Stomach (tissue), 4 donors: ENCODE data around the gene TYRO3.

Experiments used
- EP300 ChIP-seq: sonication (generic); formaldehyde crosslinking; IDR thresholded peaks from one replicate; pipeline ENCODE4 v1.6.1; 2017; ENCODE audit warnings: antibody characterized with exemption
- POLR2A ChIP-seq, 4 donors: fragments of 450-650 bp; IDR thresholded peaks; one replicate each; pipeline ENCODE4 v1.6.1; 2016; ENCODE audit warnings: antibody characterized with exemption in 4 of 4, control low read depth in 2 of 4, mild to moderate bottlenecking in 1 of 4, moderate library complexity in 1 of 4
- POLR2AphosphoS5 ChIP-seq, 3 donors: sonication (generic); formaldehyde crosslinking; IDR thresholded peaks; one replicate each; pipeline ENCODE4 v1.6.1; 2016; ENCODE audit warnings: antibody characterized with exemption in 3 of 3
- TF ChIP-seq, protein P1 (sequence below), 7 experiments: fragments of 450-650 bp in 4 of 7; fragments of 200-600 bp in 3 of 7; sonication (generic) in 3 of 7; IDR thresholded peaks; one replicate each; pipeline ENCODE4 v1.5.1; 2016 to 2019; ENCODE audit warnings: antibody characterized with exemption in 7 of 7, control low read depth in 2 of 7, mild to moderate bottlenecking in 1 of 7

GRCh38 chr15:41561104-41561776, 2.2 kb downstream of the TYRO3 start:
- no peak for TF ChIP-seq POLR2A (IDR thresholded peaks at IDR 0.05)
- TF ChIP-seq, protein P1, sequence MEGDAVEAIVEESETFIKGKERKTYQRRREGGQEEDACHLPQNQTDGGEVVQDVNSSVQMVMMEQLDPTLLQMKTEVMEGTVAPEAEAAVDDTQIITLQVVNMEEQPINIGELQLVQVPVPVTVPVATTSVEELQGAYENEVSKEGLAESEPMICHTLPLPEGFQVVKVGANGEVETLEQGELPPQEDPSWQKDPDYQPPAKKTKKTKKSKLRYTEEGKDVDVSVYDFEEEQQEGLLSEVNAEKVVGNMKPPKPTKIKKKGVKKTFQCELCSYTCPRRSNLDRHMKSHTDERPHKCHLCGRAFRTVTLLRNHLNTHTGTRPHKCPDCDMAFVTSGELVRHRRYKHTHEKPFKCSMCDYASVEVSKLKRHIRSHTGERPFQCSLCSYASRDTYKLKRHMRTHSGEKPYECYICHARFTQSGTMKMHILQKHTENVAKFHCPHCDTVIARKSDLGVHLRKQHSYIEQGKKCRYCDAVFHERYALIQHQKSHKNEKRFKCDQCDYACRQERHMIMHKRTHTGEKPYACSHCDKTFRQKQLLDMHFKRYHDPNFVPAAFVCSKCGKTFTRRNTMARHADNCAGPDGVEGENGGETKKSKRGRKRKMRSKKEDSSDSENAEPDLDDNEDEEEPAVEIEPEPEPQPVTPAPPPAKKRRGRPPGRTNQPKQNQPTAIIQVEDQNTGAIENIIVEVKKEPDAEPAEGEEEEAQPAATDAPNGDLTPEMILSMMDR (IDR thresholded peaks at IDR 0.05), result no peak
- TF ChIP-seq EP300, result no peak
- TF ChIP-seq POLR2AphosphoS5 (IDR thresholded peaks at IDR 0.05), result no peak
